Measurements from ENCODE around the gene IGFBP6.

IGFBP6 gene

GRCh38 chr12:53059434-53060063 is 37.9 kb upstream of the IGFBP6 start:
- no peak for DNase-seq

GRCh38 chr12:53060064-53060720 is 37.3 kb upstream of the IGFBP6 start:
- DNase-seq: no peak

- no peak for DNase-seq
Observed at GRCh38 chr12:53060721-53061276, 36.7 kb upstream of the IGFBP6 start.

- DNase-seq: peak; percentile 58
Observed at GRCh38 chr12:53061404-53062010, 36.0 kb upstream of the IGFBP6 start.

- no peak for DNase-seq
Observed at GRCh38 chr12:53062011-53062961, 35.2 kb upstream of the IGFBP6 start.

- no peak for DNase-seq
Observed at GRCh38 chr12:53062977-53063707, 34.3 kb upstream of the IGFBP6 start.

GRCh38 chr12:53063708-53064612 is 33.5 kb upstream of the IGFBP6 start:
- DNase-seq: no peak

GRCh38 chr12:53064613-53065436 is 32.6 kb upstream of the IGFBP6 start:
- DNase-seq: no peak

GRCh38 chr12:53065470-53065869 is 32.0 kb upstream of the IGFBP6 start:
- no peak for DNase-seq

GRCh38 chr12:53065975-53066931 is 31.2 kb upstream of the IGFBP6 start:
- peak; percentile 52 for DNase-seq

- DNase-seq: no peak
Observed at GRCh38 chr12:53067074-53067992, 30.1 kb upstream of the IGFBP6 start.

- no peak for DNase-seq
Observed at GRCh38 chr12:53067993-53068770, 29.3 kb upstream of the IGFBP6 start.

GRCh38 chr12:53068811-53069585 is 28.5 kb upstream of the IGFBP6 start:
- DNase-seq: no peak

GRCh38 chr12:53069621-53070410 is 27.7 kb upstream of the IGFBP6 start:
- DNase-seq: no peak

GRCh38 chr12:53070877-53071492 is 26.5 kb upstream of the IGFBP6 start:
- no peak for DNase-seq

Measured in NCI-H748 treated with DMSO at 0.1 percent for 48 hours (cell line).